HG03342 (cell line): Measurements from ENCODE around the gene GATAD2B.

ENCODE experiments used
- ATAC-seq: cut with Tn5 transposase; IDR thresholded peaks from one replicate; pipeline ENCODE4 v1.9.1; 2021; ENCODE audit warnings: mild to moderate bottlenecking, moderate library complexity; ENCODE audit not compliant: unreplicated experiment

GATAD2B gene

DNA sequence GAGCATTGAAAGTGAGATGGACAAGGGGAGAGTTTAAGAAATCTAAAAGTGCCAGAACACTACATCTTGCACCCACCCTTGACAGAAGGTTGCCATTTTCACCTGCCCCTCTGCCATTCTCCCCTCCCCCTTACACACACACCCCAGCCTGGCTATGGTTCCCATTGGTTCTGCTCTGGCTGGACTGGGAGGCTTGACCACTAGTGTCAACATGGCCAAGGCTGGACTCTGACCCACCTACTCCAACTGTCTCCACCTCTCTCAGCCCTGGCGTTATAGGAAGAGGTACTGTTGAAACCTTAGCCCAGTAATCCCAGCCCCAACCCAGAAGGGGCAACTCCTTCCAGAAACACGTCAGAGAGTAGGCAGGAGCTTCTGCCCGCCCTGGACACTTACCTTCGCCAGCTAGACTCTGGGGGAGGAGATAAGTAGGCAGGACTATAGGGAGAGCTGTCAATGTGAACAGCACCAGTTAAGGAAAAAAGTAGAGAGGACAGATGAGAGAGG lies 31.1 kb upstream of the GATAD2B start:
- ATAC-seq: no peak

DNA sequence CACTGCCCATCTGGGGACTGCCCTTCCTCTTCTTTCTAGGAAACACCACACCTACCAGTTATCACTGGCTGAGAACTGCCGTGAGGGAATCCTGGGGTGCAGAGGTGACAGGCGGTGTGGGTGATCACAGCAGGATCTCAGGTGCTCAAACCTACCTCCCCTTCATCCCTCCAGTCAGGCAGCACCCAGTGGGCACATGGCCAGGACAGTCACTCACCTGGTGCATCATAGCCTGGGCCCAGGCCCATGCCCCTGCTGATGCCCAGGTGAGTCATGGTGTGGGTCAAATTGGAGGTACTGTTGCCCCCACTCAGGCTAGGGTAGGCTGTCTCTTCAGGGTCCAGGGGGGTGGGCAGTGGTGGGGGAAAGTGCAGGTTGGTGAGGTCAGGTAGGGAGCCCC lies 29.0 kb upstream of the GATAD2B start:
- no peak for ATAC-seq

DNA sequence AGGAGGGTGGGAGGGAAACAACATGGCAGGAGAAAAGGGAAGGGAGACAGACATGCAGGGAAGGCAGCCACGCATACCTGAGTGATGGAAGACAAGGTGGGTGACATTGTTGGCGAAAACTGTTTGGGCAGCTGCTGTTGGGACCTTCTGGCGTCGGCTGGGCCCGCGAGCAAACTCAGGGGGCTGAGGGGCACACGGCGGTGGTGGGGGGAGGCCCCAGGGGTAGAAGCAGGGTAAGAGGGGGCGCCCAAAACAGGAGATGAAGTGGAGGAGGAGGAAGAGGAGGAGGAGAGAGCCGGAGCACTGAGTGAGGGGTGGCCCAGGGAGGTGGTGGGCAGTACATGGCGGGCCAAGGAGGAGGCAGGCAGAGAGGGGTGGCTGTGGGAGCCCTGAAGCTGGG lies 28.4 kb upstream of the GATAD2B start:
- no peak for ATAC-seq

DNA sequence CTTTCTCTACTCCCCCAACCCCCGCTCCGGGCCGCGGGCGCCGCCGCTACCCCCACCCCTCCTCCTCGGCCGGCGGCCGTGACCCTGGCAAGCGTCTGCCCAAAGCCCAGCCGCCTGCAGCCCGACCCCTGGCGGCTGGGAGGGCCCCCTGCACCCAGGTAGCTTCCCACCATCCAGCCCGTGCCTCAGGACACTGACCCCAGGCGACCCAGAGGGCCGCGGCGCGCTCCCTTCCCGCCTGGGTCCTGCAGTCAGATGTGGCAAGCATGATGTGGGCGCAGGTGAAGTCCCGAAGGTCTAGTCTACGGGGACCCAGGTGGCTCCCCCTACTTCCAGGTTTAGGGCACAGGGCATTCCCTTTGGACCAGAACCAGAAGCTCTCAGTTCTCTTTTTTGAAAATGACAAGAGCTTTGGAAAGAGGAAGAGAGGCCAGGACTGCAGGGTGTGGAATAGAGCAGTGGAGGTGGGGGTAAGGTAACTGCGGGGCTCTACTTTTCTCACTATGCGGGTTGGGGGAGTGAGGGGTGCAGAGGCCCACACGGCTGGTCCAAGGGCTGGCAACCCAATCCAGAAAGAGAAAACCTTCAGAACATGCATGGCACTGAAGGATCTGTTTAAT lies 24.0 kb upstream of the GATAD2B start, which contains the start of gene DENND4B:
Gene DENND4B (minus strand): TSS at position 97 of the 620 bp plus-strand sequence. CDS start 2,344 bp downstream, outside the sequence.
- peak; percentile 52 for ATAC-seq

DNA sequence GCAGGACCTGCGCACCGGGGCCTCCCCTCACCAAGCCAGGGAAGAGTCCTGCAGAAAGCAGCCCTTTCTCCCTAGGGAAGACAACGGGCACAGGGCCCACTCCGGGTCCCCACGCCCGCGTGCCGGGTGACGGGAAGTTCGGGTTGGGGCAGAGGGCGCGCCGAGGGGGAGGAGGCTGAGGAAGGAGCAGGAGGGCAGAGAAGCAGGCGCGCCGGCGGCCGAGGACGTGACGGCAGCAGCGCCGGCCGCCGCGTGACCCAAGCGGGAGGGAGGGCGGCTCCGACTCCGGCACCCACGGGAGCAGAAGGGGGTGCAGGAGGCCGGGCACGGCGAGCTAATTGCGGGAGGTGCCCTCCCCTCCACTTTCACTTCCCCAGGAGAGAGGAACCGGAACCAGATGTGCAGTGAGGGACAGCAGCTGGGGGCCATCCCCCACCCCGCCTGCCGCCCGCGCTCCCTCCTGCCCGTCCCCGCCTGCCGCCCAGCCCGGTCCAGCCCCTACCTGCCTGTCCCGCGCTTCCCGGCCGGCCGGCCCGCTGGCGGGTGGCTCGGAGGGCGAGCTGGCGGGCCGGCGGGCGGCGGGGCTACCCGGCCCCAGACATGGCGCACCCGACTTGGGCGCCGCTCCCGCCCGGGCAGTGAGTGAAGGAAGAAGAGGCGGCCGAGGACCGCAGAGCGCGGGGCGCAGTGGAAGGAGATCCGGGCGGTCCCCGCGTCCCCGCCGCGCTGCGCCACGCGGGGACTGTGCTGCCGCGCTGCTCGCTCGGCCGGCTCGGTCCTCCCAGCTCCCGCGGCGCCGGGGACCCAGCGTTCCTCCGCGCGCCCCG lies 23.2 kb upstream of the GATAD2B start:
- ATAC-seq: peak; percentile 67

DNA sequence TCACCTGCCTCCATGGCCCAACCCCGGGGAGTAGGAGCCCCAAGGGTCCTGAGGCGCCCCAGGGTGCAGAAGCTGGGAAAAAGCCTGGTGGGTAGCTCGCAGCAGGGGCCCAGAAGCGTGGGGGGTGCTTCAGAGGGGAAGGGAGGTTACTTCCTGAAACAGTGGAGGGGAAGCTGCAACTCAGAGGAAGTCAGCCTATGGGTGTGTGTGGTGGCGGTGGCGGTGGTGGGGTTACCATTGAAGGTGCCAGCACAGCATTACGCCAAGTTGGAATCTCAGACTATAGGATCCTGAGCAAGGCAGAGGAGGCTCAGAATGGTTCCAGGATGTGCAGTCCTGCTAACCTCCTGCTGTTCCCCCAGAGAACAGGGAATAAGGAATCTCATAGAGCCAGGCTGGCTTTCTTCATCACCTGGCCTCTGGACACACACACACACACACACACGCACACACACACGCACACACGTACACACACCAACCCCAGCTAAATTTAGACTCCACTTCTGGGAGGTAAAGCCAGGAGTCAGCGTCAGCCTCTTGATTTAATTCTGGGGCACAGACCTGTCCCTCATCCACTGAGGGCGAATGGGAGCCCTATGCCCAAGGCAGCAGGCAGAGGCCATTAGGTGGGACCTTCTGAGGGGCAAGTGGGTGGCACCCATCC lies 22.5 kb upstream of the GATAD2B start:
- ATAC-seq: no peak

DNA sequence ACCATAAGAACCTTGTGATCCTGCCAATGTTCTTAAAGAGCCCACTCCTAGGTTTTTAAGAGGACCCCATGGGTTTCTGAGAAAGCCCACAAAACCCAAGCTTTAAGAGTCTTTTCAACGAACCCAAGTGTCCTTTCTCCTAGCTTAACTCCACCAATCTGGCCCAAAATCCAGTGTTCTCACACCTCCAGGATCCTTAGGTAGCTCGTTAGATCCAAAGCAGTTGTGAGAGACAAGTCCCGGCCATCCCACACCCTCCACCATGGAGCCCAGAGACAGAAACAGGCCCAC lies 22.0 kb upstream of the GATAD2B start:
- no peak for ATAC-seq

DNA sequence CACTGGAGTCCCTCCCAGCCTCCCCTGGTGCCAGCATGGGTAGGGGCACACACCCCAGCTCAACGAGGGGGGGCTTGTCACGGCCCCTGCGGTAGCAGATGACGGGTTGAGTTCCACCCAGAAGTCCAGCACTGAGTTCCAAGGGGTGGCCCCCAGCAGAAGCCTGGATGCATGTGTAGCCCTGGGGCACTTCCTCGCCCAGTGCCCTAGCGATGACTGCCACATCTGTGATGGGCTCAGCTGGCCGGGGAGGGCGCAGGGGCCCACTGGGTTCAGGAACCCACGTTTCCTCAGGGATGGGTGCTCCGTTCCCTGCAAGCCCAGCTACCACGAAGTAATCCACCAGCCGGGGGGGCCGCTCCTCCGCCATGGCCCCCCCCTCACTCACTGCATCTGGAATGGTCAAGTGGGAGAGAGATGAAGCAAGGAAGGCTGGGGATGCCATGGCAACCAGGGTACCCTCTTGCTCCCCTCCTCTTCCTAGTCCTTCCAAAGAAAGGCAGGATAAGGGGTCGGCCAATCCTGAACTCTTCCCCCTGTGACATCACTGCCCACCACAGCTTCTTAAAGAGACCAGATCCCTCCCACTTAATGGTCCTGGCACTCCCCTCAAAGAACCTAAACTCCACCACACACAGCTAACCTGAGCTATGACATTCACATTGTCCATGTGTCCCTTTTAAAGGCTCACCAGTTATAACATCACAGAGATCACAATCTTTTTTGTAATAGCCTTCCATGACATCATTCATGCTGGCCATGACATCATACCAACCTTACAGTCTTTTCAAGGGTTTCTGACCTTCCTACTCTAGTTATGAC lies 21.4 kb upstream of the GATAD2B start:
- no peak for ATAC-seq

DNA sequence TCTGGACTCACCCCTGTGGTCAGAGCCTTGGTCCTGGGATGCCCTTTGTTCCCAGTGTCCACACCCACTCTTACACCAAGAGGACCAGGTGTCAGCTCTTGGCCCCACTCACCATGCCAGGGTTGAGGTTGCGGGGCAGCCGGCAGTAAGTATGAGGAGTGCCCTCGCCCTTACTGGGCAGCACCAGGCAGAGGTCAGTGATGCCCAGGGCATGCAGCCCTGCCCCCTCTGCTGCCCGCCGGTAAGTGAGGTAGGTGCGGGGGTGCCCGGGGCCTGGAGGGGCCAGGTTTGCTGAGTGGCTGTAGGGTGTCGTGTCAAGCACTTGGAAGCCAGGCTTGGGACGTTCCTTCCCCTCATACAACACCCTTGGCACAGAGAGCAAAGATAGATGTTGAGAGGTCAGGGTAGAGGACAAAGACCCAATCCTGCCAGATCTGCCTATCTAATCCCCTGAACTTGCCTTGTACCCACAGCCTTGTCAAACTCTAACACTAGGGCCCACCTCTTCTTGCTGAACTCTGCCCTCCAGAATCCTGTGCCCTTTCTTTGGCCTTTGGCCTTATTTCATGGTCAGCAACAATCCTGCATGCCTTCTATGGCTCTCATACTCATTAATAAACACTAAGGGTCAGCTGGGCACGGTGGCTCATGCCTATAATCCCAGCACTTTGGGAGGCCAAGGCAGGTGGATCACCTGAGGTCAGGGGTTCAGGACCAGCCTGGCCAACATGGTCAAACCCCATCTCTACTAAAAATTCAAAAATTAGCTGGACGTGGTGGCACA lies 20.2 kb upstream of the GATAD2B start:
- ATAC-seq: no peak

DNA sequence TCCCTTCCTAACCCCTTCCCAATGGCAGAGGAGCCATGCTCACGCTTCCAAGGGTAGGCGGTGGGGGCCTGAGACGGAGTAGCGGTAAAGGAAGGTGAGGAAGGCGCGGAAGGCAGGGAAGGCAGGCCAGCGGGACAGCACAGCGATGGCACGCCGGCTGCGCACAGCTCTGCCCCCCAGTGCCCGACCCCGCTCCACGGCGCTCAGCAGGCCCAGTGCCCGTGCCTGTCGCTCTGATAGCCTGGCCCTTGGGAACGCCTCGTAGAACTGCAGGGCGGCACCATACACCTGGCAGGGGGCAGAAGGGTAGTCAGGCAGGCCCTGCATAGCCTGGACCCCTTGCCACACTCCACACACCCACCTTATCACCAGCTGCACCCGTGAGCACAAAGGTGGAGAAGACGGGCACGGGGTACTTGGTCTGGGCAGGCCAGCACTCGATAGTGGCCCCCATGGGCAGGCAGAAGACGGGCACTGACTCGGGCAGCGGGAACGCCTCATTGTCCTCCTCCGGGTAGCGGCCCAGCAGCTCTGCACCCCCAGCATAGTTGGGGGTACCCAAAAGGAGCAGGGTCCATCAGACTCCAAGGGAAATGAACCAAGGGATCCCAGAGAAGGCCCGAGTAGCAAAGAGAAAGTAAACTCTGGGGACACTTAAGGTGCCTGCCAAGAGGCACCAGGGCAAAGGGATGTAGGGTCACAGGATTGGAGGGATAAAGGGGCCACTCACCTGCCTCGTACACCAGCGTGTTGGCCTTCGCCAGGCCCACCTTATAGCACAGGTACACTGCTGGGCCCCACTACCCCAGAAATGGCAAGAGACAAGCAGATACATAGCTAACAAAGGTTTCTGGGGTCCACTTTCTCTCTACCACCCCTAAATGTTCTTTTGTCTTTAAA lies 19.3 kb upstream of the GATAD2B start:
- no peak for ATAC-seq

DNA sequence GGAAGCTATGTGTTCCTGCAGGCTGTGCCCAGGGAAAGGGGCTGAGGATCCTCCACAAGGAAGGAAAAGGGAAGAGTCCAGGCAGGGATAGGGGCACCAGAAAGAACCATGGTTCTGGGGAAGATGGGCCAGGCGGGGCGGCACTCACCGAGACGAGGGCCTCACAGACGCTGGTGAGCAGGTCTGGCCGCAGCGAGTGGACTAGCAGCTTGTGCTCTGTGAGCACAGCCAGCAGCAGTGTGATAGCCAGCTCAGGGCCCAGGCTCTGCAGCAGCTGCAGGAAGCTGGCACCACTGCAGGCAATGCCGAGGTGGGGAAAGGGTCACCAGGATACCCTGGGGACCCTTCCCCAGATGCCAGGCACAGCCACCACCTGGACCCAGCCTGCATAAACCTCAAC lies 18.0 kb upstream of the GATAD2B start:
- ATAC-seq: no peak

DNA sequence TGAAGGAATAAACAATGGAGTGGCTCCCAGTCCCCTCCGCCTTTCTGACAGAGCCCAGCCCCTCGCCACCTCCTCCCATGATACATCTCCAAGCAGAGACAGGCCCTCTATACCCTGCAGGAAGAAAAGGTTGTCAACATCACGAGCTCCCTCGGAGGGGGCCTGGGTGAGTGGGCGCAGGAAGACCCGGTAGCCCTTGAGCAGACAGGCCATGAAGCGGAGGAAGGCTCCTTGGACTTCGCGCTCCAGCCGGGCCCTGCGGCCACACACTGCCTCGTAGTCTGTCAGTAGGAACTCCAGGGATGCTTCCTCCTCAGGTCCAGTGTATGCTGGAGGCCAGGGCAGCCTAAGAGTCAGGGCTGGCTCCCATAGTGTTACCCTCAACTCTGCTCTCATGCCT lies 16.7 kb upstream of the GATAD2B start:
- ATAC-seq: no peak

DNA sequence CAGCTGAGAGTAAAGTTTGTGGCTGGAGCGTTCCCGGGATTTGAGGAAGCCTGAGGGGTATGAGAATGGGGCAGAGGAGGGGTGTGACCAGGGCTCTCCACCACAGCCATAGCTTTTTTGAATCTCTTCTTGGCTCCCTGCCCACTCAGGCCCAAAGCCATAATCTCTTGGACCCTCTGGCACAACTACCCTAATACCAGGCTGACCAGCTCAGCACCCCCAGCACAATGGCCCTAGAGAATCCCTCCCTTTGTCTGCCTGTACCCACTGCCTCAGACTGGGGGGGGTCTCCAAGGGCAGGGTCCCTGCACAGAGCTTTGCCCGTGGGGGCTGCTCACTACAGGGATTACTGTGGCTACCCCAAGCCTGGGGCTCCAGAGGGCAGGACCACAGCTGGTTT lies 16.2 kb upstream of the GATAD2B start:
- ATAC-seq: no peak

DNA sequence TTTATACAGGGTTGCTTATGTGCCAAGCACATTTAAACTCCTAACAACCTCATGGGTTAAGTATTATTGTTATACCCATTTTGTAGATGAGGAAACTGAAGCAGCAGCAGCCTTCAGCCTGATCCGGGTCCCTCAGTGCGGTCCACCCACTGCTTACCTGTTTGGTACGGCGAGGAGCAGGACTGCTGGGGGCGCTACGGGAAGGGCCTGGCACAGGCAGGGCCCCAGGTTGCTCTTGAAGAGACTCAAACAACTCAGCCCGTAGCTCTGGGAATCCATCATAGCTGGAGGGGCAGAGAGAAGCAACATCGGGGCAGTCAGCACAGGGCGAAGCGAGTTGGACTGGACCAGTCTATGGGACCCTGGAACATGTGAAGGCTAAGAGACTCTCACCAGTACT lies 14.6 kb upstream of the GATAD2B start:
- no peak for ATAC-seq

DNA sequence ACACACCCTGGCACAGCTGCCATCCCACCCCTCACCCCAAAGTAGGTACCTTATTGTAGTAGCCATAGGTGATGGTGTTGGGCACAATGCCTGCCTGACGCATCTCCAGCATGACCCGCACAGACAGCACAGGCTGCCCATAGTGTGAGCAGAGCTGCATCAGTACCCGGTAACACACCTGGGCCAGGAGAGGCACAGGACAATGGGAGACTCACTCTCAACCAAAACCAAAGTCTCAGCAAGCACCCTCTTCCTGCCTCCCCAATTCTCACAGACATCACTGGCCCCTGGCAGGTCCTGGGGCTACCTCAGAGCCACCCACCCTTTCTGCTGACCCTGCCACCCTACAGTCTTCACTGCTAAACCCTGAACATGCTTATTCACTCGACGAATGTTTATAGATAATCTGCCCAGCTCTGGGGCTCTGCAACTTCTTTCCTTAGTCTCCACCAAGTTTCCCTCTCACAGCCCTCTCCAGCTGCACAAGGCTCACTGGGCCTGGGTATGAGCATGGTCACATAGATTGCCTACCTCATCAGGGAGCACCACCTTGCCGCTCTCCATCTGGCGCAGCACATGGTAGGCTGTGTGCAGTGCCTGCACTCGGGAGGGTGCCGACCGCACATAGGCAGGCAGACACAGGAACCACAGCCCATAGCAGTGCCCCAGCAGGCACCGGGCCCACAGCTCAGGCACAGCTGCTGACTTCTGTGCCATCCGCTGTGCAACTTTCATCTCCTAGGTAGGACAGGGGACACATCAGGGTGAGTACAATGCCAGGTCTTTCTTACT lies 13.4 kb upstream of the GATAD2B start:
- no peak for ATAC-seq

DNA sequence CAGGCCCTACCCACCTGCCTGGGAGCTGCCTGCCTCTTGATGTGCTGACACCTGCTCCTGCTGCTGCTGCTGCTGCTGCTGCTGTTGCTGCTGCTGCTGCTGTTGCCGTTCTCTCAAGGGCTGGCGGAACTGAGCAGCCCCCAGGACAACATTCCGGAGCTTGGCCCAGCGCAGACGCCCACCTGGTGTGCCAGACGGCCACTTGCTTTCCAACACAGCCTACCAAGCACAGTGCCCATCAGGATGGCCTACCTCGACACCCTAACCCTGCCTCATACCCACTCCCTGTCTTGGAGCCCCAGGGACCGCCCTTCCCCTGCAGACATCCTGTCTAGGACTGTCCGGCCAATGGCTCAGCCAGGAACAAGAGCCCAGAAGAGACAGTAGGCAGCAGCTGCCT lies 12.0 kb upstream of the GATAD2B start:
- no peak for ATAC-seq

DNA sequence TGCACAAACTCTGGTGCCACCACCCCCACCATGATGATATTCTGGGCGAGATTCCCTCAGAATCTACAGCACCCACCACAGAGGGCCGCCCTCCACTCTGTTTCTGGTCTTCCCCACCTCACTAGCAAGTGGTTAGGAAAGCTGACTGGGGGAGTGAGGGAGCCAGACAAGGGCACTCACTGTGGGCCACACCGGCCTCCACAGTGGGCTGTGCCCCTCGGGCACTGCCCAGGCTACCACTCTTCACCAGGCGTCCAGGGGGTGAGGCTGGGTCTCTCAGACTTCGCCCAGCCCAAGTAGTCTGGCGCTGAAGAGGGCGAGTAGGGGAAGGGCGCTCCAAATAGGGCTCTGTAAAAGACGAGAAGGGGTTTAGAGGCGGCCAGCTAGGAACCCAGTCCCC lies 11.2 kb upstream of the GATAD2B start:
- ATAC-seq: no peak

DNA sequence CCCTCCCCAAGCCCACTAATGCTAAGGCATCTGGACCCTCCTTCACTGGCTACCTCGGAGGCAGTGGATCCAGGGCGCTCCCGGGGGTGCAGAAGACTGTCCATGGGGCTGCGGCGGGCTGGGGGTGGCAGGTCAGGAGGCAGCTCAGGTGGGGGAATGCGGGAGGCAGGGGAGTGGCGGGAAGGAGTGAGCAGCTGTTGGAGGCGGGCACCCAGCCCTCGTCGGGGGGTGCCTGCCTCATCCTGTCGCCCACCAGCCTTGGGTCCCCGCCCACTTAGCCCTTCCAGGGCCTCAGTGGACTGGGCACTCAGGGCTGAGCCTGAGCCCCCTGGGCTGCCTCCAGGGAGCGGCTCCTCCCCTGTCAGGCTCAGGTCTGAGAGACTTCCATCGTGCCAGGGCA lies 10.7 kb upstream of the GATAD2B start:
- ATAC-seq: no peak
